Endothelial cell of umbilical vein (primary cell): ENCODE data around the gene ALG8.

ENCODE experiments used
- CTCF ChIP-seq, 2 donors: IDR thresholded peaks; 1 replicate in 1 of 2; 2 replicates in 1 of 2; pipeline ENCODE4 v1.5.1; 2011; ENCODE audit warnings: low read length in 2 of 2, mild to moderate bottlenecking in 2 of 2, moderate library complexity in 2 of 2, control low read depth in 1 of 2, inconsistent platforms in 1 of 2, low read depth in 1 of 2; ENCODE audit not compliant: insufficient read depth in 1 of 2; ENCODE audit errors: extremely low read depth in 1 of 2
- EZH2 ChIP-seq: IDR thresholded peaks from 2 replicates; pipeline ENCODE4 v1.6.1; 2012; ENCODE audit warnings: borderline replicate concordance, low read depth, mild to moderate bottlenecking, moderate library complexity, low read length, inconsistent platforms; ENCODE audit not compliant: severe bottlenecking
- MYC ChIP-seq: IDR thresholded peaks from one replicate; pipeline ENCODE4 v1.6.1; 2011; ENCODE audit warnings: mild to moderate bottlenecking, low read depth, low read length
- POLR2A ChIP-seq: IDR thresholded peaks from 2 replicates; pipeline ENCODE4 v1.6.1; 2012; ENCODE audit warnings: low read depth, mild to moderate bottlenecking, control low read depth, low read length
- POLR2AphosphoS5 ChIP-seq: IDR thresholded peaks from 2 replicates; pipeline ENCODE4 v1.6.1; 2012; ENCODE audit warnings: low read depth, mild to moderate bottlenecking, control low read depth, low read length, moderate library complexity; ENCODE audit not compliant: insufficient read depth

GRCh38 chr11:78062671-78063070 is 76.8 kb downstream of the ALG8 start:
- TF ChIP-seq CTCF (IDR thresholded peaks at IDR 0.05; ENCODE audit: extremely low read depth in 1 of 2, insufficient read depth in 1 of 2, low read depth in 1 of 2, low read length in 2 of 2): no peak
- TF ChIP-seq POLR2A: no peak
- no peak for TF ChIP-seq POLR2AphosphoS5
- TF ChIP-seq MYC: no peak
- no peak for TF ChIP-seq EZH2
